ENCODE data around the gene RPL36AL. TPM values are rescaled to one million over a fixed set of nuclear protein-coding genes. Genes with fewer than 3 reads are reported as not detected.
"Not testable (repeated sequence)": the region's sequence is repeated elsewhere in the genome, so short reads cannot be mapped to it uniquely, and the experiment has no call there.

The RPL36AL gene
- total and polyA plus RNA-seq, 9 donors, result 170 to 265 (median 189) TPM

DNA sequence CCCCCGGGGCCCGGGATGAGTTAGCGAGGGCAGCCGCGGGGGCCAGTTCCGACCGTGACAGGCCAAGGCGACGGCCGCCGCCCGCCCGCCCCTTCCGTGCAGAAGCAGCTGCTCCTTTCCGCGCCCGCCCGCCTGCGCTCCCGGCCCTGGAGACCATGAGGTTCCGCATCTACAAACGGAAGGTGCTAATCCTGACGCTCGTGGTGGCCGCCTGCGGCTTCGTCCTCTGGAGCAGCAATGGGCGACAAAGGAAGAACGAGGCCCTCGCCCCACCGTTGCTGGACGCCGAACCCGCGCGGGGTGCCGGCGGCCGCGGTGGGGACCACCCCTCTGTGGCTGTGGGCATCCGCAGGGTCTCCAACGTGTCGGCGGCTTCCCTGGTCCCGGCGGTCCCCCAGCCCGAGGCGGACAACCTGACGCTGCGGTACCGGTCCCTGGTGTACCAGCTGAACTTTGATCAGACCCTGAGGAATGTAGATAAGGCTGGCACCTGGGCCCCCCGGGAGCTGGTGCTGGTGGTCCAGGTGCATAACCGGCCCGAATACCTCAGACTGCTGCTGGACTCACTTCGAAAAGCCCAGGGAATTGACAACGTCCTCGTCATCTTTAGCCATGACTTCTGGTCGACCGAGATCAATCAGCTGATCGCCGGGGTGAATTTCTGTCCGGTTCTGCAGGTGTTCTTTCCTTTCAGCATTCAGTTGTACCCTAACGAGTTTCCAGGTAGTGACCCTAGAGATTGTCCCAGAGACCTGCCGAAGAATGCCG, 872 bp upstream of the RPL36AL start:
- H3K9me3 ChIP-seq (replicated peaks; ENCODE audit: control insufficient read depth, low read depth, low read length), result no peaks in the 10 kb centered on the region
- peaks cover 13% of the 10 kb centered on the region for H3K4me1 ChIP-seq (ENCODE audit: control insufficient read depth, insufficient read depth, low read length)

GRCh38 chr14:49619730-49620129, 696 bp downstream of the RPL36AL start:
- Histone ChIP-seq H3K27ac (ENCODE audit: low read length) (peak overlapping the region; percentile 99), H3K4me1 (ENCODE audit: control insufficient read depth, insufficient read depth, low read length) (peaks cover 13% of the 10 kb centered on the region)
- WGBS (ENCODE audit: insufficient coverage), result 0% methylated on average over 2 of the region's 11 CpGs

More for the DNA sequence above, 872 bp upstream of the RPL36AL start:
- Histone ChIP-seq H3K4me3 (ENCODE audit: low read length) (peak overlapping the region; percentile 74), H3K27me3 (ENCODE audit: control insufficient read depth, insufficient read depth, low read length) (no peaks in the 10 kb centered on the region), H3K27ac (ENCODE audit: low read length) (peak overlapping the region; percentile 99), H3K36me3 (ENCODE audit: control insufficient read depth, insufficient read depth, low read length) (peaks cover 30% of the 10 kb centered on the region)
- WGBS (ENCODE audit: insufficient coverage), result under 1% methylated on average over 62 of the region's 65 CpGs
- DNase-seq, result peak; percentile 85

GRCh38 chr14:49619273-49619672, 1.2 kb downstream of the RPL36AL start:
- not testable (repeated sequence) for H3K9me3 ChIP-seq (replicated peaks; ENCODE audit: control insufficient read depth, low read depth, low read length); H3K27me3 ChIP-seq (ENCODE audit: control insufficient read depth, insufficient read depth, low read length); DNase-seq; H3K27ac ChIP-seq (ENCODE audit: low read length)
- H3K36me3 ChIP-seq (ENCODE audit: control insufficient read depth, insufficient read depth, low read length), result peaks cover 24% of the 10 kb centered on the region
- H3K4me3 ChIP-seq (ENCODE audit: low read length), result peak overlapping the region; percentile 74
- peaks cover 13% of the 10 kb centered on the region for H3K4me1 ChIP-seq (ENCODE audit: control insufficient read depth, insufficient read depth, low read length)
- WGBS (ENCODE audit: insufficient coverage), result 69% methylated on average over 12 of the region's 19 CpGs

More at GRCh38 chr14:49619730-49620129, 696 bp downstream of the RPL36AL start:
- H3K27me3 ChIP-seq (ENCODE audit: control insufficient read depth, insufficient read depth, low read length), result no peaks in the 10 kb centered on the region
- H3K36me3 ChIP-seq (ENCODE audit: control insufficient read depth, insufficient read depth, low read length), result peaks cover 26% of the 10 kb centered on the region
- DNase-seq, result no peak
- H3K4me3 ChIP-seq (ENCODE audit: low read length), result peak overlapping the region; percentile 74
- no peaks in the 10 kb centered on the region for H3K9me3 ChIP-seq (replicated peaks; ENCODE audit: control insufficient read depth, low read depth, low read length)

DNA sequence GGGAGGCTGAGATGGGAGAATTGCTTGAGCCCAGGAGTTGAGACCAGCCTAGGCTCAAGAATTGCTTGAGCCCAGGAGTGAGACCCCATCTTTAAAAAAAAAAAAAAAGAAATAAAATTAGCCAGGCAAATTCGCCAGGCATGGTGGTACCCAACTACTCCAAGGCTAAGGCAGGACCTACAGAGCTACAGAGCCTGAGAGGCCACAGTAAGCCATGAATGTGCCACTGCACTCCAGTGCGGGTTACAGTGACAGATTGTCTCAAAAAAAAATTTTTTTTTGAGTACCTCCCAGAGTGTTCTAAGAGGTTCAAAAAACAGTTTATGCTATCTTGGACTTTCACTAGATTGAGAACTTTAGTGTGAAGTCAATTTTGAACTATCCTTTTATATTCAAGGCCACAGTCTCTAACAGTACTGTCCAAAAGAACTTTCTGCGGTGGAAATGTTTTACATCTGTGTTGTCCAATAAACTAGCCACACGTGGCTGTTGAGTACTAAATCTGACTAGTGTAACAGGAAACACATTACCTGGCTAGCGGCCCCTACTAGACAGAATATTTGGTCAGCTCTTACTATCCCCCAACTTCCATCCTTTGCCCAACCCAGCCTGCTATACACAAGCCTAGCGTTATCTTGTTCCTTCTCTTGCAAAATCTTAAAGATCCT, 2.4 kb downstream of the RPL36AL start:
- Histone ChIP-seq H3K4me3 (ENCODE audit: low read length) (no peak overlapping the region), H3K4me1 (ENCODE audit: control insufficient read depth, insufficient read depth, low read length) (peaks cover 13% of the 10 kb centered on the region), H3K36me3 (ENCODE audit: control insufficient read depth, insufficient read depth, low read length) (peaks cover 20% of the 10 kb centered on the region), H3K27ac (ENCODE audit: low read length) (no peak overlapping the region), H3K9me3 (replicated peaks; ENCODE audit: control insufficient read depth, low read depth, low read length) (no peaks in the 10 kb centered on the region), H3K27me3 (ENCODE audit: control insufficient read depth, insufficient read depth, low read length) (no peaks in the 10 kb centered on the region)
- DNase-seq, result no peak
- 87% methylated on average over 3 of the region's 6 CpGs for WGBS (ENCODE audit: insufficient coverage)

DNA sequence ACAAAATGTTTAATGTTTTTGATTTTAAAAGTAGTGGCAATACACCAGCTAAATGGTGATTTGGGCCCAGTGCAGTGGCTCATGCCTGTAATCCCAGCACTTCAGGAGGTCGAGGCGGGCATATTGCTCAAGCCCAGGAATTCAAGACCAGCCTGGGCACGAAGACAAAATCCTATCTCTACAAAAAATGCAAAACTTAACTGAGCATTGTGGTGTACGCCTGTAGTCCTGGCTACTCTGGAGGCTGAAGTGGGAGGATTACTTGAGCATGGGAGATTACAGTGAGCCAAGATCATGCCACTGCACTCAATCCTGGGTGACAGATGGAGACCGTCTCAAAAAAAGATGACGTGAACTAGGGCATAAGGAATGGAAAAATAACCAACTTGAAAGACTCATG, 4.7 kb downstream of the RPL36AL start:
- H3K4me3 ChIP-seq (ENCODE audit: low read length), result no peak overlapping the region
- H3K27me3 ChIP-seq (ENCODE audit: control insufficient read depth, insufficient read depth, low read length), result no peaks in the 10 kb centered on the region
- no peak for DNase-seq
- peaks cover 5% of the 10 kb centered on the region for H3K4me1 ChIP-seq (ENCODE audit: control insufficient read depth, insufficient read depth, low read length)
- H3K27ac ChIP-seq (ENCODE audit: low read length), result no peak overlapping the region
- H3K9me3 ChIP-seq (replicated peaks; ENCODE audit: control insufficient read depth, low read depth, low read length), result no peaks in the 10 kb centered on the region
- H3K36me3 ChIP-seq (ENCODE audit: control insufficient read depth, insufficient read depth, low read length), result peaks cover 14% of the 10 kb centered on the region
- no CpG with 5 or more reads among the region's 6 CpGs for WGBS (ENCODE audit: insufficient coverage)

DNA sequence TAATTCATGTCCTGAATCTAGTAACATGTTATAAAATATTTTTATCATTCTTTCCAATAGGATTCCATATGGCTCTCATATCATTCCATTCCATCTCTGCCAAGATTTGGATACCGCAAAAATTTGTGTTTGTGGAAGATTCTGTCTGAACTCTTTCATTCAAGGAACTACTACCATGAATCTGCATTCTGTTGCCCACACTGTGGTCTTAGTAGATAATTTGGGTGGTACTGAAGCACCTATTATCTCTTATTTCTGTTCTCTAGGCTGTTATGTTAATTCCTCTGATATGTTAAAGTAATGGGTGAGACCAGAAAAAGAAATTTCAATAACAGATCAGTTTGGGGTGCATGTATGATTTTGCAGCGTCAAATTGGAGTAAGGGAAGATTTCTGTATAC, 6.2 kb downstream of the RPL36AL start:
- Histone ChIP-seq H3K4me3 (ENCODE audit: low read length) (no peak overlapping the region), H3K9me3 (replicated peaks; ENCODE audit: control insufficient read depth, low read depth, low read length) (no peaks in the 10 kb centered on the region), H3K27me3 (ENCODE audit: control insufficient read depth, insufficient read depth, low read length) (no peaks in the 10 kb centered on the region), H3K27ac (ENCODE audit: low read length) (no peak overlapping the region), H3K4me1 (ENCODE audit: control insufficient read depth, insufficient read depth, low read length) (peaks cover under 1% of the 10 kb centered on the region), H3K36me3 (ENCODE audit: control insufficient read depth, insufficient read depth, low read length) (peaks cover 14% of the 10 kb centered on the region)
- no peak for DNase-seq
- WGBS (ENCODE audit: insufficient coverage), result no CpG with 5 or more reads among the region's 2 CpGs

- Histone ChIP-seq H3K27me3 (ENCODE audit: control insufficient read depth, insufficient read depth, low read length) (no peaks in the 10 kb centered on the region), H3K27ac (ENCODE audit: low read length) (no peak overlapping the region), H3K9me3 (replicated peaks; ENCODE audit: control insufficient read depth, low read depth, low read length) (no peaks in the 10 kb centered on the region), H3K4me3 (ENCODE audit: low read length) (no peak overlapping the region), H3K36me3 (ENCODE audit: control insufficient read depth, insufficient read depth, low read length) (peaks cover 7% of the 10 kb centered on the region), H3K4me1 (ENCODE audit: control insufficient read depth, insufficient read depth, low read length) (no peaks in the 10 kb centered on the region)
- WGBS (ENCODE audit: insufficient coverage), result 85% methylated on average over 6 of the region's 8 CpGs
- DNase-seq, result no peak
Observed at GRCh38 chr14:49612671-49613070, 7.8 kb downstream of the RPL36AL start.

- H3K4me1 ChIP-seq (ENCODE audit: control insufficient read depth, insufficient read depth, low read length), result no peaks in the 10 kb centered on the region
- DNase-seq, result no peak
- no peak overlapping the region for H3K27ac ChIP-seq (ENCODE audit: low read length)
- no peaks in the 10 kb centered on the region for H3K27me3 ChIP-seq (ENCODE audit: control insufficient read depth, insufficient read depth, low read length)
- H3K36me3 ChIP-seq (ENCODE audit: control insufficient read depth, insufficient read depth, low read length), result peaks cover 4% of the 10 kb centered on the region
- H3K9me3 ChIP-seq (replicated peaks; ENCODE audit: control insufficient read depth, low read depth, low read length), result no peaks in the 10 kb centered on the region
- H3K4me3 ChIP-seq (ENCODE audit: low read length), result no peak overlapping the region
- no CpG with 5 or more reads among the region's 4 CpGs for WGBS (ENCODE audit: insufficient coverage)
Observed at GRCh38 chr14:49612251-49612650, 8.2 kb downstream of the RPL36AL start.

GRCh38 chr14:49607583-49607982, 12.8 kb downstream of the RPL36AL start:
- DNase-seq, result no peak
- Histone ChIP-seq H3K27me3 (ENCODE audit: control insufficient read depth, insufficient read depth, low read length) (no peaks in the 10 kb centered on the region), H3K4me3 (ENCODE audit: low read length) (no peak overlapping the region), H3K4me1 (ENCODE audit: control insufficient read depth, insufficient read depth, low read length) (no peaks in the 10 kb centered on the region), H3K9me3 (replicated peaks; ENCODE audit: control insufficient read depth, low read depth, low read length) (no peaks in the 10 kb centered on the region), H3K27ac (ENCODE audit: low read length) (no peak overlapping the region), H3K36me3 (ENCODE audit: control insufficient read depth, insufficient read depth, low read length) (peaks cover 11% of the 10 kb centered on the region)
- WGBS (ENCODE audit: insufficient coverage), result 43% methylated on average over 1 of the region's 6 CpGs

- under 1% methylated on average over 75 of the region's 77 CpGs for WGBS (ENCODE audit: insufficient coverage)
- DNase-seq, result peak; percentile 91
- Histone ChIP-seq H3K4me1 (ENCODE audit: control insufficient read depth, insufficient read depth, low read length) (peaks cover 2% of the 10 kb centered on the region), H3K36me3 (ENCODE audit: control insufficient read depth, insufficient read depth, low read length) (peaks cover 12% of the 10 kb centered on the region), H3K27ac (ENCODE audit: low read length) (peak within 1 kb of the TSS; percentile 98), H3K4me3 (ENCODE audit: low read length) (peak within 1 kb of the TSS; percentile 69), H3K9me3 (replicated peaks; ENCODE audit: control insufficient read depth, low read depth, low read length) (no peaks in the 10 kb centered on the region), H3K27me3 (ENCODE audit: control insufficient read depth, insufficient read depth, low read length) (no peaks in the 10 kb centered on the region)
Observed at GRCh38 chr14:49598485-49599300, 21.7 kb downstream of the RPL36AL start, which contains the start of gene LRR1. Gene LRR1 (plus strand): TSS chr14:49598940. CDS start chr14:49599021, 81 bp downstream.

Data from muscle of leg (tissue), 11 donors.